ENCODE results near the gene C19orf47.
A peak's percentile ranks its signal among the peaks of the same experiment; 100 is the strongest.
"Not testable (repeated sequence)": the region's sequence is repeated elsewhere in the genome, so short reads cannot be mapped to it uniquely, and the experiment has no call there.

C19orf47 gene

DNA sequence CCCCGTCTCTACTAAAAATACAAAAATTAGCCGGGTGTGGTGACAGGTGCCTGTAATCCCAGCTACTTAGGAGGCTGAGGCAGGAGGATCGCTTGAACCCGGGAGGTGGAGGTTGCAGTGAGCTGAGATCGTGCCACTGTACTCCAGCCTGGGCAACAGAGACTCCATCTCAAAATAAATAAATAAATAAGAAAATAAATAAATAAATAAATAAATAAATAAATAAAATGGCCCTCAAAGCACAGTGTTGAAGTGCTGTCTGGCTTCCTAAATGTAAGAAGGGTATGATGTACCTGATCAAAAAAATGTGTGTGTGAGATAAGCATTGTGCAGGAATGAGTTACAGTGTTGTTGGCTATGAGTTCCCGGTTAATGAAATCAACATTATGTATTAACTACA, 15.1 kb downstream of the C19orf47 start:
- not testable (repeated sequence) for H3K36me3 ChIP-seq (ENCODE audit: control insufficient read depth, insufficient read depth, low read length); H4K8ac ChIP-seq (ENCODE audit: low read depth, low read length)
- WGBS (ENCODE audit: extremely low coverage, insufficient coverage, low lambda C conversion rate): no CpG with 5 or more reads among the region's 6 CpGs

DNA sequence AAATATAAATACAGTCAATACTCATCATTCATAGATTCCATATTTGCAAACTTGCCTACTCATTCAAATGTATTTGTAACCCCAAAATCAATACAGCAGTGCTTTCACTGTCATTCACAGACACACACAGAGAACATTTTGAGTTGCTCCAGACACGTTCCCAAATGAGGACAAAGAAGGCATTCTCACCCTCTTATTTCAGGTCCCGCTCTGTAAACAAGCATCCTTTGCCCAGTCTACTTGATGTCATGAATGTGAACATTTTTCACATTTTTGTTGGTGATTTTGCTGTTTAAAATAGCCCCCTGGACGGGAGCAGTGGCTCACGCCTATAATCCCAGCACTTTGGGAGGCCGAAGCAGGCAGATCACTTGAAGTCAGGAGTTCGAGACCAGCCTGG, 15.5 kb downstream of the C19orf47 start:
- no peaks in the 10 kb centered on the region for H3K79me1 ChIP-seq (ENCODE audit: low read length)
- no peak overlapping the region for H2BK5ac ChIP-seq (ENCODE audit: low read length)
- no peak overlapping the region for H3K9ac ChIP-seq (ENCODE audit: low read length)
- no peak overlapping the region for H3K4me3 ChIP-seq (ENCODE audit: low read length)
- H3K27ac ChIP-seq (ENCODE audit: low read depth, low read length): no peak overlapping the region
- H3K27me3 ChIP-seq (ENCODE audit: insufficient read depth, low read length, poor library complexity): no peaks in the 10 kb centered on the region
- no peak overlapping the region for H2BK120ac ChIP-seq (ENCODE audit: low read depth, low read length)
- no peak overlapping the region for H2AK5ac ChIP-seq (ENCODE audit: low read length)
- no peak overlapping the region for H3K4me2 ChIP-seq (ENCODE audit: low read length)
- no peak for DNase-seq
- no peaks in the 10 kb centered on the region for H3K4me1 ChIP-seq (ENCODE audit: control insufficient read depth, low read depth, low read length)
- no peak overlapping the region for H3K18ac ChIP-seq (ENCODE audit: low read length)
- no peaks in the 10 kb centered on the region for H3K79me2 ChIP-seq (ENCODE audit: control insufficient read depth, insufficient read depth, low read length)
- no peak overlapping the region for H4K5ac ChIP-seq (ENCODE audit: low read length)
- no peak overlapping the region for H3K4ac ChIP-seq (ENCODE audit: low read depth, low read length)
- H3K56ac ChIP-seq (ENCODE audit: low read length): no peak overlapping the region
- no CpG with 5 or more reads among the region's 6 CpGs for WGBS (ENCODE audit: extremely low coverage, insufficient coverage, low lambda C conversion rate)
- H4K8ac ChIP-seq (ENCODE audit: low read depth, low read length): no peak overlapping the region
- peaks cover 7% of the 10 kb centered on the region for H3K36me3 ChIP-seq (ENCODE audit: control insufficient read depth, insufficient read depth, low read length)
- no peak overlapping the region for H2BK15ac ChIP-seq (replicated peaks; ENCODE audit: low read depth)
- H3K23ac ChIP-seq (ENCODE audit: low read length): no peak overlapping the region

More for the DNA sequence above, 15.1 kb downstream of the C19orf47 start:
- H3K27ac ChIP-seq (ENCODE audit: low read depth, low read length); H2BK15ac ChIP-seq (replicated peaks; ENCODE audit: low read depth); H3K18ac ChIP-seq (ENCODE audit: low read length); H2BK5ac ChIP-seq (ENCODE audit: low read length); H3K56ac ChIP-seq (ENCODE audit: low read length); DNase-seq; H2BK120ac ChIP-seq (ENCODE audit: low read depth, low read length); H3K79me1 ChIP-seq (ENCODE audit: low read length); H3K27me3 ChIP-seq (ENCODE audit: insufficient read depth, low read length, poor library complexity); H2AK5ac ChIP-seq (ENCODE audit: low read length); H3K4me3 ChIP-seq (ENCODE audit: low read length); H3K23ac ChIP-seq (ENCODE audit: low read length); H3K4me2 ChIP-seq (ENCODE audit: low read length); H3K79me2 ChIP-seq (ENCODE audit: control insufficient read depth, insufficient read depth, low read length); H3K9ac ChIP-seq (ENCODE audit: low read length); H4K5ac ChIP-seq (ENCODE audit: low read length); H3K4ac ChIP-seq (ENCODE audit: low read depth, low read length); H3K4me1 ChIP-seq (ENCODE audit: control insufficient read depth, low read depth, low read length): not testable (repeated sequence)

DNA sequence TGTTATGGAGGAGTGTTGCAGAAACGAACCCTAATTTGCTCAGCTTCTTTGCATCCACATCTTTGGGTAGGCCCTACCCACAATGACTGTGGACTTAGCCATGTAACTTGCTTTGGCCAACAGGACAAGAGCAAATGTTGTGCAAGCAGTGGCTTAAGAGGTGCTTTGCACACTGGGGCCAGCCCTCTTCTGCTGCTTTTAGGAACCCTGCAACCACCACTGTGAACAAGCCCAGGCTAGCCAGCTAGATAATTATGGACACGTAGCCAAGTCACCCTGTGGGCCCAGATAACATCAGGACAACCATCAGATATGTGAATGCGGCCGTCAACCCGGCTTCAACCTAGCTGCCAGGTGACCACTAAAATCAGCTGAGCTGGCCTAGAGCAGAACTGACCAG, 17.1 kb downstream of the C19orf47 start:
- no peak overlapping the region for H2AK5ac ChIP-seq (ENCODE audit: low read length)
- no peak overlapping the region for H3K4me3 ChIP-seq (ENCODE audit: low read length)
- no peak for DNase-seq
- no peak overlapping the region for H3K9ac ChIP-seq (ENCODE audit: low read length)
- H2BK120ac ChIP-seq (ENCODE audit: low read depth, low read length): no peak overlapping the region
- H3K79me2 ChIP-seq (ENCODE audit: control insufficient read depth, insufficient read depth, low read length): no peaks in the 10 kb centered on the region
- H2BK15ac ChIP-seq (replicated peaks; ENCODE audit: low read depth): no peak overlapping the region
- H4K5ac ChIP-seq (ENCODE audit: low read length): no peak overlapping the region
- no peak overlapping the region for H3K4ac ChIP-seq (ENCODE audit: low read depth, low read length)
- no peak overlapping the region for H3K56ac ChIP-seq (ENCODE audit: low read length)
- H3K18ac ChIP-seq (ENCODE audit: low read length): no peak overlapping the region
- H3K23ac ChIP-seq (ENCODE audit: low read length): no peak overlapping the region
- H3K27ac ChIP-seq (ENCODE audit: low read depth, low read length): no peak overlapping the region
- no peaks in the 10 kb centered on the region for H3K27me3 ChIP-seq (ENCODE audit: insufficient read depth, low read length, poor library complexity)
- no peak overlapping the region for H2BK5ac ChIP-seq (ENCODE audit: low read length)
- H3K79me1 ChIP-seq (ENCODE audit: low read length): no peaks in the 10 kb centered on the region
- H3K36me3 ChIP-seq (ENCODE audit: control insufficient read depth, insufficient read depth, low read length): peaks cover 7% of the 10 kb centered on the region
- H4K8ac ChIP-seq (ENCODE audit: low read depth, low read length): no peak overlapping the region
- no CpG with 5 or more reads among the region's 5 CpGs for WGBS (ENCODE audit: extremely low coverage, insufficient coverage, low lambda C conversion rate)
- H3K4me2 ChIP-seq (ENCODE audit: low read length): no peak overlapping the region
- no peaks in the 10 kb centered on the region for H3K4me1 ChIP-seq (ENCODE audit: control insufficient read depth, low read depth, low read length)

DNA sequence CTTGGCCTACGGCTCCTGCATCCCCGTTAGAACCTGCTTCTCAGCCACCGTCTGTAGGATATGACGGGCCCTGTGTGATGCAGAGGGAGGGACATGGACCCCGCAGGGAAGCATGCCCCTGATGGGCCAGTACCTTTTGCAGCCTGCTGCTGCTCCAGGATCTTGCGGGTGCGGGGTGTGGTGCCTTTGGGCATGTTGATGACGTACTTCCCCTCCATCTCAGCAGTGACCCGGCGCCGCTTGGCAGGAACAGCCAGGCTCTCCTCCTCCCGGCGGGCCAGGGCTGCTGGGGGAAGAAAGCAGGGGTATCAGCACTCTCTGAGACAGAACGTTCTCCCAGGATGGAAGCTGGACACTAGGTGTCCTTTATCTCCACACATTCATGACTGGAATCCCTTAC, 22.0 kb downstream of the C19orf47 start:
- H2BK5ac ChIP-seq (ENCODE audit: low read length): no peak overlapping the region
- H3K4me3 ChIP-seq (ENCODE audit: low read length): no peak overlapping the region
- H3K56ac ChIP-seq (ENCODE audit: low read length): no peak overlapping the region
- no peak overlapping the region for H3K18ac ChIP-seq (ENCODE audit: low read length)
- H3K4me1 ChIP-seq (ENCODE audit: control insufficient read depth, low read depth, low read length): no peaks in the 10 kb centered on the region
- no peaks in the 10 kb centered on the region for H3K79me2 ChIP-seq (ENCODE audit: control insufficient read depth, insufficient read depth, low read length)
- H3K27me3 ChIP-seq (ENCODE audit: insufficient read depth, low read length, poor library complexity): no peaks in the 10 kb centered on the region
- no peak overlapping the region for H4K5ac ChIP-seq (ENCODE audit: low read length)
- H3K23ac ChIP-seq (ENCODE audit: low read length): no peak overlapping the region
- no peak overlapping the region for H4K8ac ChIP-seq (ENCODE audit: low read depth, low read length)
- H3K9ac ChIP-seq (ENCODE audit: low read length): no peak overlapping the region
- H2BK15ac ChIP-seq (replicated peaks; ENCODE audit: low read depth): no peak overlapping the region
- peaks cover 13% of the 10 kb centered on the region for H3K36me3 ChIP-seq (ENCODE audit: control insufficient read depth, insufficient read depth, low read length)
- no peak overlapping the region for H3K27ac ChIP-seq (ENCODE audit: low read depth, low read length)
- H3K4me2 ChIP-seq (ENCODE audit: low read length): no peak overlapping the region
- H2AK5ac ChIP-seq (ENCODE audit: low read length): no peak overlapping the region
- H3K4ac ChIP-seq (ENCODE audit: low read depth, low read length): no peak overlapping the region
- no peak overlapping the region for H2BK120ac ChIP-seq (ENCODE audit: low read depth, low read length)
- no CpG with 5 or more reads among the region's 14 CpGs for WGBS (ENCODE audit: extremely low coverage, insufficient coverage, low lambda C conversion rate)
- DNase-seq: no peak
- no peaks in the 10 kb centered on the region for H3K79me1 ChIP-seq (ENCODE audit: low read length)

DNA sequence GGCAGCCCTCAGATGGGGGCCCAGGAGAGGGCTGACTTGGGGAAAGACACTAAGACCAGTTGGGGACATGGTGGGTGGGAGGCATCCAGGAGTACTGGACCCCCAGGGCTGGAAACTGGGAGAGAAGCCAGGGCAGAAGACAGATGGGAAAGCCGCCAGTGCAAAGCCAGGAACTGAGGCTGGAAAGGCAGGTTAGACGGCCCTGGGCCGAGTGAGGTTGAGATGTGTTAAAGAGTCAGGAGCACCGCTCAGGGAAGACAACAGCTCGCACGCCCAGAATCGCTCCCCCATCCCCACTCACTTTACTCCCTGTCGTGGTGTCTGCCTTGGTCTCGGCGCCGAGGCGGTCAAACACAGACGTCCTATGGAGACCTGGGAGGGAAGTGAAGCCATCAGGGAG, 24.5 kb downstream of the C19orf47 start:
- Histone ChIP-seq H3K18ac (ENCODE audit: low read length) (no peak overlapping the region), H2BK5ac (ENCODE audit: low read length) (no peak overlapping the region), H3K36me3 (ENCODE audit: control insufficient read depth, insufficient read depth, low read length) (peaks cover 12% of the 10 kb centered on the region), H2AK5ac (ENCODE audit: low read length) (no peak overlapping the region), H3K4me1 (ENCODE audit: control insufficient read depth, low read depth, low read length) (no peaks in the 10 kb centered on the region), H3K79me1 (ENCODE audit: low read length) (no peaks in the 10 kb centered on the region), H2BK120ac (ENCODE audit: low read depth, low read length) (no peak overlapping the region), H2BK15ac (replicated peaks; ENCODE audit: low read depth) (no peak overlapping the region), H3K4me2 (ENCODE audit: low read length) (no peak overlapping the region), H4K5ac (ENCODE audit: low read length) (no peak overlapping the region), H3K56ac (ENCODE audit: low read length) (no peak overlapping the region), H3K4ac (ENCODE audit: low read depth, low read length) (no peak overlapping the region), H3K27ac (ENCODE audit: low read depth, low read length) (no peak overlapping the region), H3K79me2 (ENCODE audit: control insufficient read depth, insufficient read depth, low read length) (no peaks in the 10 kb centered on the region), H4K8ac (ENCODE audit: low read depth, low read length) (no peak overlapping the region), H3K27me3 (ENCODE audit: insufficient read depth, low read length, poor library complexity) (no peaks in the 10 kb centered on the region), H3K23ac (ENCODE audit: low read length) (no peak overlapping the region), H3K4me3 (ENCODE audit: low read length) (no peak overlapping the region), H3K9ac (ENCODE audit: low read length) (no peak overlapping the region)
- WGBS (ENCODE audit: extremely low coverage, insufficient coverage, low lambda C conversion rate): no CpG with 5 or more reads among the region's 13 CpGs
- DNase-seq: no peak

DNA sequence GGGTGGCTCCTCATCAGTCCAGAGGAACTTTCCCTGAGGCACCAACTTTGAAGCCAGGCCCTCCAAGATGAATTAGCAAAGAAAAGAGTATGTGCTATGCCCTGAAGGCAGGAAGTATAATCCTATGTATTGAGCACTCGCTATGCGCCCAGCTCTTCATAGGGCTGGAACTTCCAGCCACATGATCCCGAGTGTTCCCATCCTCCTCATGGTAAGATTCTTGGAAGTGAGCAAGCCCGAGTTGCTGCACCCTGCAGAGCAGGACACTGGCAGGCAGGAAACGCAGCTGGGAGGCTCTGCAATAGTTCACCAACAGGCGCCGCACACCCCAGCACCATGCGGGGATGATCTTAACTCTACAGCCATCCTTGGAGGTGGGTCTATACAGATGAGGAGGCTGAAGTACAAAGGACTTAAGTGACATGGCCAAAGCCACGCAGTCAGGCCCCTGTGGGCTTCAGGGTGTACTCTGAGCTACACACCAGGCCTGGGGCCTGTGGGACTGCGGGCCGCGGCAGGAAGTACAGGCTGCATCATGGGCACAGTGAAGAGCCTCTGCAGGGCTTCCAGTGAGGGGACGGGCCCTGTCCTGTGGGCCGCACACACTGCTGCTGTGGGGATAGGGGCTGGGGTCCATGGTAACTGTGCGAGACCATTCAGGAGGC, 25.1 kb downstream of the C19orf47 start:
- Histone ChIP-seq H3K56ac (ENCODE audit: low read length) (no peak overlapping the region), H2AK5ac (ENCODE audit: low read length) (no peak overlapping the region), H3K23ac (ENCODE audit: low read length) (no peak overlapping the region), H3K4me3 (ENCODE audit: low read length) (no peak overlapping the region), H2BK120ac (ENCODE audit: low read depth, low read length) (no peak overlapping the region), H3K4me2 (ENCODE audit: low read length) (no peak overlapping the region), H3K27ac (ENCODE audit: low read depth, low read length) (no peak overlapping the region), H4K5ac (ENCODE audit: low read length) (no peak overlapping the region), H3K36me3 (ENCODE audit: control insufficient read depth, insufficient read depth, low read length) (peaks cover 8% of the 10 kb centered on the region), H3K79me2 (ENCODE audit: control insufficient read depth, insufficient read depth, low read length) (no peaks in the 10 kb centered on the region), H4K8ac (ENCODE audit: low read depth, low read length) (no peak overlapping the region), H3K4me1 (ENCODE audit: control insufficient read depth, low read depth, low read length) (no peaks in the 10 kb centered on the region), H3K4ac (ENCODE audit: low read depth, low read length) (no peak overlapping the region), H3K9ac (ENCODE audit: low read length) (no peak overlapping the region), H2BK15ac (replicated peaks; ENCODE audit: low read depth) (no peak overlapping the region), H3K79me1 (ENCODE audit: low read length) (no peaks in the 10 kb centered on the region), H2BK5ac (ENCODE audit: low read length) (no peak overlapping the region), H3K18ac (ENCODE audit: low read length) (no peak overlapping the region), H3K27me3 (ENCODE audit: insufficient read depth, low read length, poor library complexity) (no peaks in the 10 kb centered on the region)
- no CpG with 5 or more reads among the region's 15 CpGs for WGBS (ENCODE audit: extremely low coverage, insufficient coverage, low lambda C conversion rate)
- DNase-seq: peak; percentile 11

All from mesendoderm (in vitro differentiated cells).